Activated T-helper 1 cell treated with anti-CD3 and anti-CD28 coated beads, Interleukin-12 subunit alpha, Interleukin-12 subunit beta, Interleukin-2, Interleukin-4 antibody, amounts not matched to agents 30 ng/mL and 10 ng/mL and 1 ng/mL, durations not matched to agents 14 hours and 24 hours and 36 hours (primary cell): ENCODE measurements around the gene ARMC5. TPM values are rescaled to one million over a fixed set of nuclear protein-coding genes. Genes with fewer than 3 reads are reported as not detected.
"Not testable (repeated sequence)": the region's sequence is repeated elsewhere in the genome, so short reads cannot be mapped to it uniquely, and the experiment has no call there.

ENCODE experiments used
- DNase-seq: peaks from one replicate; pipeline ENCODE4 v3.0.0; 2021; ENCODE audit warnings: low spot score
- H3K27ac Mint-ChIP-seq: one replicate; pipeline ENCODE4 v1.8.0; 2021; ENCODE audit warnings: mild to moderate bottlenecking, mixed read lengths
- H3K27me3 Mint-ChIP-seq: one replicate; pipeline ENCODE4 v1.8.0; 2022; ENCODE audit warnings: mild to moderate bottlenecking, moderate library complexity, mixed read lengths; ENCODE audit not compliant: insufficient read depth
- H3K36me3 Mint-ChIP-seq: one replicate; pipeline ENCODE4 v1.8.0; 2021; ENCODE audit warnings: low read depth, mixed read lengths
- H3K4me1 Mint-ChIP-seq: one replicate; pipeline ENCODE4 v1.8.0; 2021; ENCODE audit warnings: low read depth, mixed read lengths
- H3K4me3 Mint-ChIP-seq: one replicate; pipeline ENCODE4 v1.8.0; 2021; ENCODE audit warnings: mild to moderate bottlenecking, moderate library complexity, mixed read lengths
- H3K9me3 Mint-ChIP-seq: one replicate; pipeline ENCODE4 v1.8.0; 2021; ENCODE audit warnings: mixed read lengths
- intact Hi-C: fragments of 100-400 bp; cut with micrococcal nuclease; formaldehyde crosslinking; loops from one replicate; pipeline ENCODE4 v1.15.1; 2024
- total RNA-seq: library from RNA; stranded (reverse); gene quantifications from 2 replicates; pipeline ENCODE4 v1.2.3, GENCODE V29; 2022

ARMC5 gene
- total RNA-seq, 1 donor from 2014 or later: 11.2 TPM

DNA sequence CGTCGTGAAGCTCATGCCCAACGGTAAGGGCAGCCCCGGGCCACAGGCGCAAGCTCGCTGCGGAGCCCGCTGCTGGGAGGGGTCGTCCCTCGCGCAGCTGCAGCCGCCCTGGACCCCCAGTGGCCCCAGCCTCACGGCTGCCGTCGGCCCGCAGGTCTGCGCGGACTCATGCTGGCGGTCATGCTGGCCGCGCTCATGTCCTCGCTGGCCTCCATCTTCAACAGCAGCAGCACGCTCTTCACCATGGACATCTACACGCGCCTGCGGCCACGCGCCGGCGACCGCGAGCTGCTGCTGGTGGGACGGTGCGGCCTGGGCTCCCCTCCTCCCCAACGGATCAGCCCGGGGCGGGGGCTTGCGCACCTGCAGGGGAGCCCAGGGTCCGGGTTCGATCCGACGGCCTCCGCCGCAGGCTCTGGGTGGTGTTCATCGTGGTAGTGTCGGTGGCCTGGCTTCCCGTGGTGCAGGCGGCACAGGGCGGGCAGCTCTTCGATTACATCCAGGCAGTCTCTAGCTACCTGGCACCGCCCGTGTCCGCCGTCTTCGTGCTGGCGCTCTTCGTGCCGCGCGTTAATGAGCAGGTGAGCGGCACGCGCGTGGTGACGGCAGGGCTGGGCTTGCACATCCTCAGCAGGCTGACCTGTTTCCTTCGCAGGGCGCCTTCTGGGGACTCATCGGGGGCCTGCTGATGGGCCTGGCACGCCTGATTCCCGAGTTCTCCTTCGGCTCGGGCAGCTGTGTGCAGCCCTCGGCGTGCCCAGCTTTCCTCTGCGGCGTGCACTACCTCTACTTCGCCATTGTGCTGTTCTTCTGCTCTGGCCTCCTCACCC lies 29.4 kb downstream of the ARMC5 start:
- Mint-ChIP-seq H3K36me3 (peaks cover 2% of the 10 kb centered on the region), H3K4me1 (no peaks in the 10 kb centered on the region), H3K27ac (no peak overlapping the region), H3K27me3 (peaks cover 22% of the 10 kb centered on the region), H3K4me3 (peak overlapping the region; percentile 87), H3K9me3 (no peaks in the 10 kb centered on the region)
- no peak for DNase-seq
- intact Hi-C loops: loop anchor here (1.0 kb wide), 1 partner anchor 29 kb away; the partner anchor contains the start of gene ARMC5

DNA sequence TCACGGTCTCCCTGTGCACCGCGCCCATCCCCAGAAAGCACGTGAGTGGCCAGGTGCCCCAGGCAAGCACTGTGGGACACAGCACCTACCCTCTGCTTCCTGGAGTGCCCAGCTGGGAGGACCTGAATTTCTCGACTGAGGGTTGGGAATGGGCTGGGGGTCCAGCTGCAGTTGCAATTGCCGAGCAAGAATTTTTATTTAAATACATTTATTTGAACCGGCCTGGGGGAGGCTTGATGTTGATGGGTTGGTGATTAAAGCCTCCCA lies 29.9 kb downstream of the ARMC5 start:
- Mint-ChIP-seq H3K9me3 (no peaks in the 10 kb centered on the region), H3K27me3 (peaks cover 21% of the 10 kb centered on the region), H3K4me3 (peak overlapping the region; percentile 39), H3K36me3 (peaks cover 2% of the 10 kb centered on the region), H3K27ac (no peak overlapping the region), H3K4me1 (no peaks in the 10 kb centered on the region)
- no peak for DNase-seq
- intact Hi-C loops: no loop called here

DNA sequence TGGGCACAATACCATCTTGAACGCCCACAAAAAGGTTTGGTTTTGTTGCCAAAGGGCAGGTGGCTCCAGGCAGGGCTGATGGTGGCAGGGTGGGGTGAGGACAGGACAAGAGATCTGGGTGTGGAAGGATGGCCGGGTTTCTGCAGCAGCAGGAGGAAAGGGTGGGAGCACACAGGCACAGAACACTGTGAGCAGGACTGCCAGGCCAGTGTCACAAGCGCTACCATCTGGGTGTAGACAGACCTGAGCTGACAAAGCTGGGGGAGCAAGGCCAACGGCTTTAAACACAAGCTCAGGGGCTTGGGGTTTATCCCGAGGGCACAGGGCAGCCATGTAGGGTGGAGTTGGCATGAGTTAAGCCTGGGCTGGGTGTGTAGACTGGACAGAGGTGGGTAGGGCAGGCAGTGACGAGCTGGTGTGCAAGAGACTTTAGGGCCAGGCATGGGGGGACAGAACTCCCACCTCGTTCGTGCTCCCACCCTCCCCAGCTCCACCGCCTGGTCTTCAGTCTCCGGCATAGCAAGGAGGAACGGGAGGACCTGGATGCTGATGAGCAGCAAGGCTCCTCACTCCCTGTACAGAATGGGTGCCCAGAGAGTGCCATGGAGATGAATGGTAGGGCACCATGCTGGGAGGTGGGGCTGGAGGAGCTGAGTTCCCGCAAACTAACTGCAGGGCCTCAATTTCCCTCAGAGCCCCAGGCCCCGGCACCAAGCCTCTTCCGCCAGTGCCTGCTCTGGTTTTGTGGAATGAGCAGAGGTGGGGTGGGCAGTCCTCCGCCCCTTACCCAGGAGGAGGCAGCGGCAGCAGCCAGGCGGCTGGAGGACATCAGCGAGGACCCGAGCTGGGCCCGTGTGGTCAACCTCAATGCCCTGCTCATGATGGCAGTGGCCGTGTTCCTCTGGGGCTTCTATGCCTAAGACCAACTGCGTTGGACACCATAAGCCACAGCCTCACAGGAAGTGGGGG lies 30.6 kb downstream of the ARMC5 start:
- peak overlapping the region; percentile 57 for H3K4me3 Mint-ChIP-seq
- intact Hi-C loops: no loop called here

DNA sequence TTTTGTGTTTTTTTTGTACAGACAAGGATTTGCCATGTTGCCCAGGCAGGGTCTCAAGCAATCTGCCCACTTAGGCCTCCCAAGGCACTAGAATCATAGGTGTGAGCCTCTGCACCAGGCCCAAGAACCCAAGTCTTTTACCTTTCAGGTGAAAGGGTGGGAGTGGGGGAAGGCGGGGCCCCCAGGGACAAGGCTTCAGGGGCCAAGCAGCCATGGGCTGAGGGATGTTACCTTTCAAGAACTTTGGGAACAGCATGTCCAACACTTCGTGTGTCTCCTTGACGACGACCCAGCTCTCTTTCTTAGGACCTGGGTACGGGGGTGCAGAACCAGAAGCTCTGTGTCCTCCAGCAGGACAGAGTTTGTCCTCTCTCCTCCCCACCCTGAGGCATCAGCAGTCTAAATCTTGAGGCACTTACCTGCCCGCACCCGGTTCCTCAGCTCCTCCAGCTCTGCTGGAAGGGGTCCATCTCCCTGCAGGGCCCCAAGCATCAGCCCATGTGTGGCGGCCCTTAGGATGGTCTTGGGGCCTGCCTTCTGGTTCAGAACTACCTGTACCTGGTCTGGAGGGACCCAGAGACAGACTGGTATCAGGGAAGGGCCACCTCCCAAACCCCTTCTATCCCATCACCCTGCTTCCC lies 32.6 kb downstream of the ARMC5 start:
- Mint-ChIP-seq H3K4me3 (no peak overlapping the region), H3K27ac (no peak overlapping the region), H3K9me3 (no peaks in the 10 kb centered on the region), H3K36me3 (peaks cover 2% of the 10 kb centered on the region), H3K4me1 (no peaks in the 10 kb centered on the region), H3K27me3 (peaks cover 3% of the 10 kb centered on the region)
- intact Hi-C loops: no loop called here
- no peak for DNase-seq

More for the DNA sequence above, 30.6 kb downstream of the ARMC5 start:
- Mint-ChIP-seq H3K27ac (no peak overlapping the region), H3K36me3 (peaks cover 2% of the 10 kb centered on the region), H3K4me1 (no peaks in the 10 kb centered on the region), H3K27me3 (peaks cover 18% of the 10 kb centered on the region), H3K9me3 (no peaks in the 10 kb centered on the region)
- DNase-seq: no peak

DNA sequence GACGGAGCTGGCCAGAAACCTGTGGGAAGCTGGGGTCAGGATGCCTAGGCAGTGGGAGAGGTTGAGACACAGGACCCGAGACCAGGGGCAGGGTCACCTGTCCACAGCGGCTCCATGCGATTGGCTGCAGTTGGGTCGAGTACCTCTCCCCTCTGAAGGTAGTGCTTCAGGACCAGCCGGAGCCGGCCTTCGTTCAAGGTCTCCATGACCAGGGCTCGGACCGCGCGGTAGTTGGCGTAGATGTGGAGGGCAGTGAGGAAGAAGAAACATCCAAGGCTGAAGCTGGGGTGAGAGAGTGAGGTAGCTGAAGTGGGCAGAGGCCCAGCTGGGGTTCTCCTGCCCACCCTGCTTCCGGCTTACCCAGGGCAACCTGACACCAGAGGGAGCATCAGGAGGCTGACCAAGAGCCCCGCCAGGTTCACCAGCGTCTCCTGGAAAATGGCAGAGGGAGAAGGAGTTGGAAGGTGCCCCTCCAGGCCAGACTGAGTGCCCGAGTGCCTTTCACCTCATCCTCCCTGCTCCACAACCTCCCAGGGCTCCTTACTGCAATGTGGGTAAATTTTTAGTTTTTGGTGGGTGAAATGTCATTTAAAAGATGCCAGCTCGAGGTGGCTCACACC lies 34.3 kb downstream of the ARMC5 start:
- no peaks in the 10 kb centered on the region for H3K9me3 Mint-ChIP-seq
- H3K27me3 Mint-ChIP-seq: no peaks in the 10 kb centered on the region
- H3K4me3 Mint-ChIP-seq: no peak overlapping the region
- DNase-seq: no peak
- intact Hi-C loops: no loop called here
- H3K4me1 Mint-ChIP-seq: no peaks in the 10 kb centered on the region
- peaks cover 10% of the 10 kb centered on the region for H3K36me3 Mint-ChIP-seq
- H3K27ac Mint-ChIP-seq: no peak overlapping the region

DNA sequence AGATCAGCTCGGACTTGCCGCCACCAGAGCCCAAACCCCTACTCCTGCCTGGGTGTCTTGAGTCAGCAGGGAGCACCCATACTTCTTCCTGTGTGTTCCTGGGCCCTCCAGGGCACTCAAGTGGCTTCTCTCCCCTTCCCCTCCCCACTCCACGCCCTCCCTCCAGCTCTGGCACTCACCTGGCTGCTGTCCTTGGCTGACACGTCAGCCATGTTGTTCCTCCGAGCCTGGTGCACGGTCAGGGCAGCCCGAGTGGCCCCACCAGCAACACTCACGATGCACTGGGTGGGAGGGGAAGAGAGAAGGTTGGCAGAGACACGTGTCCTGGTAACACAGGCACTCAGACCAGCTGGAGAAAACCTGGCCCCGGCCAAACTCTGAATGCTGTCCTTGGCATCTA lies 37.4 kb downstream of the ARMC5 start:
- H3K36me3 Mint-ChIP-seq: peaks cover 14% of the 10 kb centered on the region
- no peak for DNase-seq
- H3K4me3 Mint-ChIP-seq: no peak overlapping the region
- H3K27ac Mint-ChIP-seq: no peak overlapping the region
- no peaks in the 10 kb centered on the region for H3K9me3 Mint-ChIP-seq
- intact Hi-C loops: no loop called here
- H3K27me3 Mint-ChIP-seq: no peaks in the 10 kb centered on the region
- H3K4me1 Mint-ChIP-seq: no peaks in the 10 kb centered on the region

DNA sequence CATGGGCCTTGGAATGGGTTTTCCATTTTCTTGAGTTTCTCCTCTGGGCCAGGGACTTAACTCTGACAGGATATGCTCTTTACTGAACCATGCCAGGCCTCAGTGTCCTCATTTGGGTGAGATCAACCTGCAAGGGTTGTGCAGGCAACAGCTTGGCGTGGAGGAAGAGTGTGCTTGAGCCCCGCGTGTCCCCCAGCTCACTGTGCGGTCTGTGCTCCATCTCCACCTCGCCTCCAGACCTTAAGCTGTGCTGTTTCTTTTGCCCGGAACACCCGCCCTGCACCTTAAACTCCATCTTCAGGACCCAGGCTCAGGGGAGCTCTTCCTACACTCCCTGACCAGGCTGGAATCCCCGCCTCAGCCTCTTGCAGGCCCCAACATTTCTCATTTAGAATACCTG lies 39.2 kb downstream of the ARMC5 start:
- Mint-ChIP-seq H3K27ac (no peak overlapping the region), H3K27me3 (no peaks in the 10 kb centered on the region), H3K36me3 (peaks cover 14% of the 10 kb centered on the region), H3K4me1 (no peaks in the 10 kb centered on the region), H3K9me3 (no peaks in the 10 kb centered on the region), H3K4me3 (no peak overlapping the region)
- intact Hi-C loops: no loop called here
- DNase-seq: no peak

DNA sequence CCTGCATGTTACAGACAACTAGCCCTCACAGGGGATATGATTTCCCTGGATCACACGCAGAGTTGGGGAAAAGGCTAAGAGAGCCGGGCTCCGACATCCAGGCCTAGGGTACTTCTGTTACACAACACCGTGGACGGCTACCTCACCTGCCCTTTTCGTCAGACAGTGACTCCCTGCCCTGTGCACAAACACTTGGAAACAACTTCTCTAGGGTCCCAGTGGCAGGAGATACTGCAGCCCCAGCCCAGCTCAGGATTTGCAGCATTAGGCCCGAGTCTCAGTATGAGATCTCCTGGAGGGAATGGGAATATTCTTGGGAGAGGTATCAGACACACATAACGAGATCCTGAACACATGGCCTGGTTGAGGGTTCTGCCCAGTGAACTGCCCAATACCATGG lies 40.6 kb downstream of the ARMC5 start:
- no peak overlapping the region for H3K4me3 Mint-ChIP-seq
- H3K4me1 Mint-ChIP-seq: peaks cover 6% of the 10 kb centered on the region
- no peak for DNase-seq
- H3K36me3 Mint-ChIP-seq: peaks cover 14% of the 10 kb centered on the region
- H3K27ac Mint-ChIP-seq: no peak overlapping the region
- no peaks in the 10 kb centered on the region for H3K9me3 Mint-ChIP-seq
- no peaks in the 10 kb centered on the region for H3K27me3 Mint-ChIP-seq
- intact Hi-C loops: no loop called here

DNA sequence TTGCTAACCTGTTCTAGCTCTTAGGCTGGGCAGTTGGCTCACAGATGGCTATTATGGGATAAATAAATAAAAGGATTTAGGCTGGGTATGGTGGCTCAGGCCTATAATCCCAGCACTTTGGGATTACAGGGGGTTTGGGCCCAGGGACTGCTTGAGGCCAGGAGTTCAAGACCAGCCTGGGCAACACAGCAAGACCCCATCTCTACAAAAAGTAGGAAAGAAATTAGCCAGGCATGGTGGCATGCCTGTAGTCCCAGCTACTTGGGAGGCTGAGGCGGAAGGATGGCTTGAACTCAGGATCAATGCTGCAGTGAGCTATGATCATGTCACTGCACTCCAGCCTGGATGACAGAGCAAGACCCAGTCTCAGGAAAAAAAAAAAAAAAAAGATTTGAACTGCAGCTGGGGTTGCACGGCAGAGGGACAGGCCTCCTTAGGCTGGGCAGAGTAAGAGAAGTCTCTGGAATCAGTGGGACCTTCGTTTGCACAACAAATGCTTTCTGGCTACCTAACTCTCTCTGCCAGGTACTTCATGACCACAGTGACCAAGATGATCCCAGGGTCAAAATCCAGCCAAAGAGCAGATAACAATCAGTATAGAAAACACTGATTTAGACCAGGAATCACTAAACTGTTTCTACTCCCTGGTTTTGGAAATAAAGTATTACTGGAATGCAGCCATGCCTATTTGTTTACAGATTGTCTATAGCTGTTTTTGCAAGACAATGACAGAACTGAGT lies 42.1 kb downstream of the ARMC5 start:
- peaks cover 14% of the 10 kb centered on the region for H3K36me3 Mint-ChIP-seq
- intact Hi-C loops: no loop called here
- DNase-seq: no peak
- no peaks in the 10 kb centered on the region for H3K9me3 Mint-ChIP-seq
- H3K27ac Mint-ChIP-seq: no peak overlapping the region
- H3K4me1 Mint-ChIP-seq: peaks cover 21% of the 10 kb centered on the region
- H3K4me3 Mint-ChIP-seq: no peak overlapping the region
- no peaks in the 10 kb centered on the region for H3K27me3 Mint-ChIP-seq

DNA sequence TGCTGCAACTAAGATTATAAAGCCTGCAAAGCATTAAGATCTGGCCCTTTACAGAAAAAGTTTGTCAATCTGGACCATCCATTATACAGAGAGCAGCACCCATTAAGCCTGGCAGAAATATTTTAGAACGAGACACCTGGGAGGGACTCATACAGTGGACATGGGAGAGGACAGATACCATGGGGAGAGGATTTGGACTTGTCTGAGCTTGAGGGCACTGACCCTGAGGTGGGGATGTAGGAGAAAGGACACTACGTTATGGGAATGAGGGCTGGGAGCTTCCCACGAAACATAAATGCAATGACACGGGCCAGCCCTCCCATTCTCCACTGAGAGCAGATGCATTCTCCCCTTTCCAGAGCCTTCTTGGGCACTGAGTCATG lies 42.7 kb downstream of the ARMC5 start:
- intact Hi-C loops: no loop called here
- H3K4me3 Mint-ChIP-seq: no peak overlapping the region

DNA sequence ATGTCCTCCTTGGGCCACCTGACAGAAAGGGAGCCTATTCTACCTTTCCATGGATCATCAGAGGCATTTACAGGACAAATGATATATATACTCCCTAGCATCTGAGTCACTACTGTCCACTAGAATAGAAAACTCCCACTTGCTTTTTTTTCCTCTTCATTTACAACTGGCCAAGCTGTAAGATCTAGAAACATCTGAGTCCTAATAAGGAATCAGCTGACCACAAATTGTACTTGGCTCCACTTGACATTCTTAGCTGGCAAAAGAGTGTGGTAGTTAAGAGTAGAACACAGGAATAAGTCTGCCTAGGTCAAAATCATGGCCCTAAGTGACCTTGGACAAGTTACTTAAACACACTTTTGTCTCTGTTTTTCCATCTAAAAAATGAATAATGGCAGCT lies 43.7 kb downstream of the ARMC5 start:
- DNase-seq: no peak
- intact Hi-C loops: no loop called here
- Mint-ChIP-seq H3K27ac (no peak overlapping the region), H3K4me3 (no peak overlapping the region), H3K36me3 (peaks cover 10% of the 10 kb centered on the region), H3K27me3 (no peaks in the 10 kb centered on the region), H3K9me3 (no peaks in the 10 kb centered on the region), H3K4me1 (peaks cover 33% of the 10 kb centered on the region)

More for the DNA sequence above, 42.7 kb downstream of the ARMC5 start:
- DNase-seq: no peak
- H3K36me3 Mint-ChIP-seq: peaks cover 14% of the 10 kb centered on the region
- H3K9me3 Mint-ChIP-seq: no peaks in the 10 kb centered on the region
- peaks cover 25% of the 10 kb centered on the region for H3K4me1 Mint-ChIP-seq
- H3K27me3 Mint-ChIP-seq: no peaks in the 10 kb centered on the region
- H3K27ac Mint-ChIP-seq: no peak overlapping the region

DNA sequence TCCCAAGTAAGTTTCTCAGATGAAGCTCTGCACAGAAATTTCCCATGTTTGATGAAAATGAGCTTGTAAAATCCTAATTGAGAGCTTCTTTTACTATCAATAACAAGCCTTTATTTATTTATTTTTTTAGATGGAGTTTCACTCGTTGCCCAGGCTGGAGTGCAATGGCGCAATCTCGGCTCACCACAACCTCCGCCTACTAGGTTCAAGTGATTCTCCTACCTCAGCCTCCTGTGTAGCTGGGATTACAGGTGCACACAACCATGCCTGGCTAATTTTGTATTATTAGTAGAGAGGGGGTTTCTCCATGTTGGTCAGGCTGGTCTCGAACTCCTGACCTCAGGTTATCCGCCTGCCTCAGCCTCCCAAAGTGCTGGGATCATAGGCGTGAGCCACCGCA lies 44.3 kb downstream of the ARMC5 start:
- DNase-seq, intact Hi-C loops, H3K9me3 Mint-ChIP-seq, H3K27me3 Mint-ChIP-seq, H3K27ac Mint-ChIP-seq, H3K36me3 Mint-ChIP-seq, H3K4me3 Mint-ChIP-seq: not testable (repeated sequence)
- peaks cover 35% of the 10 kb centered on the region for H3K4me1 Mint-ChIP-seq
